DMS53 (cell line): ENCODE data around the gene CCDC32.
"Not testable (repeated sequence)": the region's sequence is repeated elsewhere in the genome, so short reads cannot be mapped to it uniquely, and the experiment has no call there.

Source experiments
- DNase-seq: peaks from one replicate; lab custom pipeline; 2025; lab: John Stamatoyannopoulos, UW

Gene CCDC32, protein sequence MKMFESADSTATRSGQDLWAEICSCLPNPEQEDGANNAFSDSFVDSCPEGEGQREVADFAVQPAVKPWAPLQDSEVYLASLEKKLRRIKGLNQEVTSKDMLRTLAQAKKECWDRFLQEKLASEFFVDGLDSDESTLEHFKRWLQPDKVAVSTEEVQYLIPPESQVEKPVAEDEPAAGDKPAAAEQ

GRCh38 chr15:40564591-40565332 lies at the start of gene CCDC32:
Gene CCDC32, minus strand, starts transcription at chr15:40565042. Its CDS starts 2,027 bp downstream, at chr15:40563015.
- peak; percentile 99 for DNase-seq

- DNase-seq = no peak
These were observed 48.2 kb upstream of the CCDC32 start for GRCh38 chr15:40613080-40613479.

DNA sequence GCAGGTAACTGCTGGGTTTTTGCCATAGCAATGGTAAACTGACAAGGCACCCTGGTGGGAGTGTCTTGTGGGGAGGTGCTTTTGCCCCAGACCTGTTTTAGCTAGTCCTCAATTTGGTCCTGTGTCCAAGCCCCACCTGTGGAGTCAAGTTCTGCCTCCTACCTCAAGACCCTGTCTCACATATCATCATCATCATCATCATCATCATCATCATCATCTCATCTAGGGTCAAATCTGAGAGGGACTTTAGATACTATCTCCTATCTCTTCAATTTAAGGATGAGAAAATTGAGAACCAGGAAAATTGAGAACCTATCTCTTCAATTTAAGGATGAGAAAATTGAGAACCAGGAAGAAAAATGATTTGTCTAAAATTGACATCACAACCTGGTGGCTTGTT lies 39.1 kb upstream of the CCDC32 start:
- DNase-seq = no peak

- no peak for DNase-seq
These were observed 36.1 kb upstream of the CCDC32 start for GRCh38 chr15:40600956-40601355.

DNA sequence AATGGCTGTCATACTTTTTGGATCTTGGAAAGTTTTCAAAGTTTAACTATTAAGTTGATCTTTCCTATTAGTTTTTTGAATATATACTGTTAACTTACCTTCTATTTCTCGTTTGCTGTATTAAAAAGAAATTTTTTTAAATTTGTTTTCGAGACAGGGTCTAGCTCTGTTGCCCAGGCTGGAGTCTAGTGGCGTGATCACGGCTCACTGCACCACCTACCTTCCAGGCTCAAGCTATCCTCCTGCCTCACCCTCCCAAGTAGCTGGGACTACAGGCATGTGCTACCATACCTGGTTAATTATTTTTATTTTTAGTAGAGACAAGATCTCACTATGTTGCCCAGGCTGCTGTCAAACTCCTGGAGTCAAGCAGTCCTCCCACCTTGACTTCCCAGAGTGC lies 33.8 kb upstream of the CCDC32 start:
- DNase-seq = no peak

DNA sequence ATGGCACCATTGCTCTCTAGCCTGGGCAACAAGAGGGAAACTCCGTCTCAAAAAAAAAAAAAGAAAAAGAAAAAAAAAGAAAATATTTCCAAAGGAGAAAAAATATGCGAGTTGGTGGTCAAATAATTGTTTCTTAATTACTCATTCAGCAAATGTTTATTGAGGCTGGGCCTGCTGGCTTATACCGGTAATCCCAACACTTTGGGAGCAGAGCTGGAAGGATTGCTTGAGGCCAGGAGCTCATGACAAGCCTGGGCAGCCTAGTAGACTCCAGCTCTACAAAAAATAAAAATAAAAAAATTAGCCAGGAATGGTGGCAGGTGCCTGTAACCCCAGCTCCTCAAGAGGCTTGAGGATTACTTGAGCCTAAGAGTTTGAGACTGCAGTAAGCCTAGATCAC lies 33.3 kb upstream of the CCDC32 start:
- no peak for DNase-seq

DNA sequence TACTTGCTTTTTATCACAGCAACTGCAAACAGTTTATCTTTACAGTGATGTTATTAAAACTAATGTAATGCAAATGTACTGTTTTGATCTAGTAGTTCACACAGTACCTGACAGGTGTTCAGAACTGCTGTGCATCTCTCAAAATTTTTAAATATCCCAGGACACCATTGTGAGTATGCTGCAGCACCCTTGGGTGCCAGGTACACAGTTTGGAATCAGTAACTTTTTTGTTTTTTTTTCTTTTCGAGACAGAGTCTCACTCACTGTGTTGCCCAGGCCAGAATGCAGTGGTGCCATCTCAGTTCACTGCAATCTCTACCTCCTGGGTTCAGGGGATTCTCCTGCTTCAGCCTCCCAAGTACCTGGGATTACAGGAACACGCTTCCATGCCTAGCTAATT lies 32.2 kb upstream of the CCDC32 start:
- no peak for DNase-seq

DNA sequence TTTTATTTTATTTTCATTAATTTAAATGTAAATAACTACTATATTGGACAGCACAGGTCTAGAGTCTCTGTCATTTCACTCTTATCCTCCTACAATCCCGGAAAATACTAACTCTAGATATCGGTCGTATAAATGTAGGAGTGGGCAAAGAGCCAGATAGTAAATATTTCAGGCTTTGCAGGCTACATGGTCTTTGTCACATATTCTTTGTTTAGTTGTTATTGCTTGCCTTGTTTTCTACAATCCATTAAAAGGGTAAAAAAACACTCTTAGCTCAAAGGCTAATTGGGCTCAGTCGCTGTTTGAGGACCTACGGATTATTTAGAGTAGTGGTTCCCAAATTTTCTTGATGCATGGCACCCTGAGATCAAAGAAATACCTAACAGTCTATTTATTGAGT lies 30.9 kb upstream of the CCDC32 start:
- DNase-seq = no peak

- no peak for DNase-seq
These were observed 30.4 kb upstream of the CCDC32 start for GRCh38 chr15:40595219-40595618.

DNA sequence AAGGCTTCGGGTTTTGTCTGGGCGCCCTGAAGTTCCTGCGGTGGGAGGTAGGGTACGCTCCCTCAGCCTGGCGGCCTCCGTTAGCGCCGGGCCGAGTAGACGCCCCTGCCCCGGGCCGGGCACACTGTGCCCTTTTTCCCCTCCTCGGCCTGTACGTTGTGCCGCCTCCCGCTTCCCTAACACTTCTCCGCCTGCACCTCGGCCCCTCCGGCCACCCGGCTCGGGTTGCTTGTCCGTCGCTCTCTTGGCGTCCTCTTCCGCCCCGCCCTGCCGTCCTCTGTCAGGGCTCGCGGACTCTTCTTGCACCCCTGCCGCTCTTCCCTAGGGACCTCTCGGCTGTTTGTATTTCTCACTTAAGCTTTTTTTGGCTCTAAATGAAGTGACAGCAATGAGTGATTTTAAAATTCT lies 29.6 kb upstream of the CCDC32 start:
- peak; percentile 78 for DNase-seq

- DNase-seq = peak; percentile 92
These were observed 29.0 kb upstream of the CCDC32 start, which contains the start of gene KNL1 for GRCh38 chr15:40593588-40594428. Gene KNL1, plus strand, starts transcription at chr15:40594249. Its CDS starts 8,683 bp downstream, at chr15:40602932.

DNA sequence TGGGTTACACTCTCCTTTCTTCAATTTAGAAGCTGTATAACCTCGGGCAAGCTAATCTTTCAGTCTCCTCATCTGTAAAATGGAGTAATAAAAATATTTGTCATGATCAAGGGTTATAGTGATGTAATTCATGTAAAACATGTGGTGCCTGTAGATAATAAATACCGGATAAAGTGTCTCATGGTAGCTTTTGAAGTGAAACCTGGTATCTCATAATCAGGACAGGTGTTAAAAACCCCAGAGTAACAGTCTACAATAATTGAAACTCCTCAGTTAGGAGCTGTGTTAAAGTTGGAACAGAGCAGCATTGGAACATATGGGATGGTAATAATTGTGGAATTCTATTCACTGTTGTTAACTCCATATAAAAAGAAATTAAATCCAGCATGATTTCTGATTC lies 28.3 kb upstream of the CCDC32 start:
- DNase-seq = peak; percentile 46

- DNase-seq = peak; percentile 49
These were observed 26.5 kb upstream of the CCDC32 start for GRCh38 chr15:40591389-40591788.

DNA sequence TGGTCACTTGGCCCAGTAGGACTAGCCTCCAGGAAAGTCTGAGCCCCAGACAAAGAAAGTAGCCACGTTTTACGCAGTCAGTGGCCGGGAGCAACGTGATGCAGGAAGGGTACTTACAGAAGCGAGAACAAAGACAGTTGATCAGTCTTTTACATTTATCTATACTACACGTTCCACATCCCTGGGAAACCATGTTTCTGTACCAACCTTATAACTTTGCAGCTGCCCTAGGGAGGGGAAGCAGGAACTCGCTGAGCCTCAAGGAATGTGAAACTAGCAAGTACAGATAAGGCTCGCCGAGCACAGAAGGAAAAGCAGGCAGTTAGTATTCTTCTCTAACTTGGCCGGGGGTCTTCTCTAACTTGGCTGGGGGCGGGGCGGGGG lies 25.8 kb upstream of the CCDC32 start:
- peak; percentile 63 for DNase-seq

- peak; percentile 57 for DNase-seq
These were observed 19.3 kb upstream of the CCDC32 start for GRCh38 chr15:40584191-40584590.

DNA sequence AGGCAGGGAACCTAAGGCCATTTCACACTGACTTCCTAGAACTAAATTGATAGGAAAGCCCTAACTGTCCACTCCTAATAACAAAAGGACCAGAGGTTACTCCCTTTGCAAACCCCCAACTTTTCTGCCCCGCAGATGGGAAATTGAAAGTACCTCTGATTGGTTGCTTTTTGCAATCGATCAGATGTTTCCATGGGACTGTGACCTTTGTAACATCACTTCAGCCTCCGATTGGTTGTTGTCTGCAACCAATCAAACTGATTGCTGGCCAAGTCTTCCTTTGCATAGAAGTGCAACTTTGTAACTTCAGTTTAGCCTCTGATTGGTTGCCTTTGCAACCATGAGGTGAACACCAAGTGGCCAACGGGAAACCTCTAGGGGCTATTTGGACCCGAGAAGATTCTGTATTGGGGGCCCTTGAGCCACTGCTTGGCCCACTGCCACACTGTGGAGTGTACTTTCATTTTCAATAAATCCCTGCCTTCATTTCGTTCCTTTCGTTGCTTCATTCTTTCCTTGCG lies 17.9 kb upstream of the CCDC32 start:
- DNase-seq = peak; percentile 71

DNA sequence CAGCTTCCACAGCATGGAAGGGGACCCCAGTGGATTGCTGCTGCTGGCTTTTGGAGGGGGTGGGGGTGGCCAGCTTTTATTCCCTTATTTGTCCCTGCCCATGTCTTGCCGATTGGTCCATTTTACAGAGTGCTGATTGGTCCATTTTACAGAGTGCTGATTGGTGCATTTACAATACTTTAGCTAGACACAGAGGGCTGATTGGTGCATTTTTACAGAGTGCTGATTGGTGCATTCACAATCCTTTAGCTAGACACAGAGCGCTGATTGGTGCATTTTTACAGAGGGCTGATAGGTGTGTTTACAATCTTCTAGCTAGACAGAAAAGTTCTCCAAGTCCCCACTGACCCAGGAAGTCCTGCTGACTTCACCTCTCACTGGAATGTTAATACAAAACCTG lies 17.0 kb upstream of the CCDC32 start:
- peak; percentile 7 for DNase-seq

GRCh38 chr15:40578892-40579291 lies 14.1 kb upstream of the CCDC32 start:
- no peak for DNase-seq

GRCh38 chr15:40576914-40577313 lies 12.1 kb upstream of the CCDC32 start:
- DNase-seq = not testable (repeated sequence)

DNA sequence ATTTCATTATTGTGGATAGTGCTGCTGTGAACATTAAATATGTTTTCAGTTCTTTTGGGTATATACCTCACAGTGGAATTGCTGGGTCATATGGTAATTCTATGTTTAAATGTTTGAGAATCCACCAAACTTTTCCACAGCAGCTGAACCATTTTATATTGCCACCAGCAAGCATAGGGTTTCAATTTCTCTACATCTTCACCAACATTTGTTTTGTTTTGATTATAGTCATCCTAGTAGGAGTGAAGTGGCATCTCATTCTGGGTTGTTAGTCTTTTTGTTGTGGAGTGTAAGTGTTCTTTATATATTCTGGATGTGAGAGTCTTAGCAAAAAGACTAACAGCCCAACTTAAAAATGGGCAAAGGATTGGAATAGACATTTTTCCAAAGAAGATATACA lies 10.3 kb upstream of the CCDC32 start:
- no peak for DNase-seq

DNA sequence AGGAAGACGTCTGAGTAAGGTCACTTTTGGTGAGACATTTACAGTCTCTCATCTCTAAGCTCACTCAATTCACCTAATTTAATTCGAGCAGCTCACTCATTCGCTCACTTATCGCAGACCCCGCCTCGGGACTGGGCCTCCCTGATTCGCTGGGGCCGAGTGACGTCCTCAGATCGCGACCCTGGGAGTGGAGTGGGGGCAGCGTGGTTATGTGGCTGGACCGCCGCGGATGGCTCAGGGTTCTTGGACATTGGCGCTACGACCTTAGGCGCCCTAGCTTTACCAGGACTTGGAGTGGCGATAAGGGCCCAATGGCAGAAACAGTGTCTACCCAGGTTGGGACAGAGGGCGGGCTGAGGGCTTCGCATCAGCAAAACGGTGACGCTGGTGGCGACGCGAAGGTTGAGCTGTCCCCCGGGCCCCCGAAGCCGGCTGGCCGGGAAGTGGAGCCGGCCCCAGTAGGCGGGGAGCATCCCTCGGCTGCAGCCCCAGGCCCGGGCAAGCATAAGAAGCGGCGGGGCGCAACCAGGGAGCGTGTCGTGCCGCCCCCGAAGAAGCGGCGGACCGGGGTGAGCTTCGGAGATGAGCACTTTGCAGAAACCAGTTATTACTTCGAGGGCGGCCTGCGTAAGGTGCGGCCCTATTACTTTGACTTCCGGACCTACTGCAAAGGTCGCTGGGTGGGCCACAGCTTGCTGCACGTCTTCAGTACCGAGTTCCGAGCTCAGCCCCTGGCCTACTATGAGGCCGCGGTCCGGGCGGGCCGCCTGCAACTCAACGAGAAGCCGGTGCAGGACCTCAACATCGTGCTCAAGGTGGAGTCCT lies 4.5 kb upstream of the CCDC32 start, which contains the start of gene RPUSD2:
RPUSD2 (plus strand) TSS at position 171 of the 825 bp plus-strand sequence; CDS start at position 210, 39 bp downstream.
- DNase-seq = peak; percentile 90
